ENCODE measurements around the gene ZNF883.

The ZNF883 gene

DNA sequence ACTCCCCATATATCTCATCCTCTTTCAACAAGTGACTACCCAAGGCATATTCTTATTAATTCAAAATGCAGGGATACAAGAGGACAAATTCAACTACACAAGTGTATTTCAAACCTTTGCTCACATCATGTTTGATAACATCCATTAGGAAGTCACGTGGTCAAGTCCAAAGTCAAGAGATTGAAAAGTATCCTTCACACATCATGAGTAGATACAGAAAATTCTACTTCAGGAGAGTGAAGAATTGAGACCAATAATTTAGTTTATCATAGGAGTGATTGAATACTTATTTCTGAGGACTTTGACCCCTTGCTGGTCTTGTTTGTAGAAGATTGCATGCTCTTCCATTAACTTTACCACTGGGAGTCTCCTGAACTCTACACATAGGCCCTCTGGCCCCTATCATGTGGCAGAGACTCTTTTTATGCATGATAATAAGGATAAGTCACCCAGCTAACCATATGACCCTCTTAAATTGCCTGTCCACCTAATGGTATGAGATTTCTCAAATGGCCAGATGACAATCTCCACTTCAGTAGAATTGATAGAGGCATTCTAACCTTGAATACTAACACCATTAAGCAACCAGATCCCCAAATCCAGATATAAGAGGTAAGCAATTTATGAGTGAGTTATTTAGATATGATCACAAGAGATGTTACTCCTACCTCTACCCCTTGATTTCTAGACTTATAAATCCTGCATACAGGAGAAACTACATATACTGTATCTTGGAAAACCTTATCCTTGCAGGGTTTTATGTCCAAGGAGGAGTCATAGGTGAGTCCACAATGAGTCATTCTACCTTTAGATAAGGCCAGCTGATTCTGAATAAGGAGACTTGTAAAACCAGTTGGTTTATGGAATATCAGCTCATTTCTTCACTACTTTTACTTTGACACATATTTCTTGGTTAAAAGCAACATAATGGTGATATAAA, 94.7 kb downstream of the ZNF883 start:
- DNase-seq, result no peak

GRCh38 chr9:112914524-112914923, 97.5 kb downstream of the ZNF883 start:
- no peak for DNase-seq

GRCh38 chr9:112913326-112913725, 98.7 kb downstream of the ZNF883 start:
- no peak for DNase-seq

- no peak for DNase-seq
Measured at GRCh38 chr9:112912636-112913035, 99.4 kb downstream of the ZNF883 start.

- DNase-seq, result no peak
Measured at GRCh38 chr9:112911736-112912135, 100.3 kb downstream of the ZNF883 start.
